Endothelial cell (in vitro differentiated cells): ENCODE measurements around the gene ATP8A2. TPM values are rescaled to one million over a fixed set of nuclear protein-coding genes. Genes with fewer than 3 reads are reported as not detected.
"Not testable (repeated sequence)": the region's sequence is repeated elsewhere in the genome, so short reads cannot be mapped to it uniquely, and the experiment has no call there.

Experiments
- DNase-seq: peaks from one replicate; pipeline ENCODE4 v3.0.0; 2021; ENCODE audit warnings: low spot score
- H3K27ac Mint-ChIP-seq: one replicate; pipeline ENCODE4 v1.8.0; 2021; ENCODE audit warnings: mixed read lengths, inconsistent platforms; ENCODE audit not compliant: unreplicated experiment
- H3K27me3 Mint-ChIP-seq: one replicate; pipeline ENCODE4 v1.8.0; 2021; ENCODE audit warnings: mild to moderate bottlenecking, moderate library complexity, mixed read lengths, inconsistent platforms; ENCODE audit not compliant: unreplicated experiment
- H3K36me3 Mint-ChIP-seq: one replicate; pipeline ENCODE4 v1.8.0; 2021; ENCODE audit warnings: mild to moderate bottlenecking, low read depth, mixed read lengths, inconsistent platforms; ENCODE audit not compliant: unreplicated experiment
- H3K4me1 Mint-ChIP-seq: one replicate; pipeline ENCODE4 v1.8.0; 2021; ENCODE audit warnings: mild to moderate bottlenecking, mixed read lengths, inconsistent platforms; ENCODE audit not compliant: unreplicated experiment
- H3K4me3 Mint-ChIP-seq: one replicate; pipeline ENCODE4 v1.8.0; 2021; ENCODE audit warnings: mild to moderate bottlenecking, mixed read lengths, inconsistent platforms; ENCODE audit not compliant: unreplicated experiment
- H3K9me3 Mint-ChIP-seq: one replicate; pipeline ENCODE4 v1.8.0; 2021; ENCODE audit warnings: mixed read lengths, inconsistent platforms; ENCODE audit not compliant: unreplicated experiment
- total RNA-seq: library from RNA; stranded (reverse); fragmentation: NEBNext Ultra II Directional; extraction: Animal tissue kit (Norgen Biotek cat#: 25700); gene quantifications from one replicate; pipeline ENCODE4 v1.2.1, GENCODE V29; 2021; ENCODE audit not compliant: unreplicated experiment
- TF ChIP-seq, protein P1 (sequence below): fragments of 200-600 bp; sonication (generic); IDR thresholded peaks from one replicate; pipeline ENCODE4 v1.5.0; 2021; ENCODE audit warnings: antibody characterized with exemption; ENCODE audit not compliant: unreplicated experiment

Gene ATP8A2
- total RNA-seq, 1 donor from 2014 or later: 2.1 TPM

DNA sequence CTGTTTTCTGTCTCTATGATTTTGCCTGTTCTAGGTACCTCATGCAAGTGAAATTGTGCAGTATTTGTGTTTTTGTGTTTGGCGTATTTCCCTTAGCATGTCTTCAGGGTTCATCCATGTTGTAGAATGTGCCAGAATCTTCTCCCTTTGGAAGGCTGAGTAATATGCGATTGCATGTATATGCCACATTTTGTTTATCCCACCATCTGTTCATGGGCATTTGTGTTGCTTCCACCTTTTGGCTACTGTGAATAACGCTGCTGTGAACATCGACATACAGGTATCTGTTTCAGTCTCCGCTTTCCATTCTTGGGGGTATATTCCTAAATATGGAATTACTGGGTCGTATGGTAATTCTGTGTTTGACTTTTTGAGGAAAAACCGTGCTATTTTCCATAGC lies 190.0 kb downstream of the ATP8A2 start:
- H3K36me3 Mint-ChIP-seq: no peaks in the 10 kb centered on the region
- DNase-seq: no peak
- H3K27ac Mint-ChIP-seq: no peak overlapping the region
- H3K27me3 Mint-ChIP-seq: no peaks in the 10 kb centered on the region
- H3K4me3 Mint-ChIP-seq: no peak overlapping the region
- H3K9me3 Mint-ChIP-seq: no peaks in the 10 kb centered on the region
- no peaks in the 10 kb centered on the region for H3K4me1 Mint-ChIP-seq
- TF ChIP-seq, protein P1, sequence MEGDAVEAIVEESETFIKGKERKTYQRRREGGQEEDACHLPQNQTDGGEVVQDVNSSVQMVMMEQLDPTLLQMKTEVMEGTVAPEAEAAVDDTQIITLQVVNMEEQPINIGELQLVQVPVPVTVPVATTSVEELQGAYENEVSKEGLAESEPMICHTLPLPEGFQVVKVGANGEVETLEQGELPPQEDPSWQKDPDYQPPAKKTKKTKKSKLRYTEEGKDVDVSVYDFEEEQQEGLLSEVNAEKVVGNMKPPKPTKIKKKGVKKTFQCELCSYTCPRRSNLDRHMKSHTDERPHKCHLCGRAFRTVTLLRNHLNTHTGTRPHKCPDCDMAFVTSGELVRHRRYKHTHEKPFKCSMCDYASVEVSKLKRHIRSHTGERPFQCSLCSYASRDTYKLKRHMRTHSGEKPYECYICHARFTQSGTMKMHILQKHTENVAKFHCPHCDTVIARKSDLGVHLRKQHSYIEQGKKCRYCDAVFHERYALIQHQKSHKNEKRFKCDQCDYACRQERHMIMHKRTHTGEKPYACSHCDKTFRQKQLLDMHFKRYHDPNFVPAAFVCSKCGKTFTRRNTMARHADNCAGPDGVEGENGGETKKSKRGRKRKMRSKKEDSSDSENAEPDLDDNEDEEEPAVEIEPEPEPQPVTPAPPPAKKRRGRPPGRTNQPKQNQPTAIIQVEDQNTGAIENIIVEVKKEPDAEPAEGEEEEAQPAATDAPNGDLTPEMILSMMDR: no peak

DNA sequence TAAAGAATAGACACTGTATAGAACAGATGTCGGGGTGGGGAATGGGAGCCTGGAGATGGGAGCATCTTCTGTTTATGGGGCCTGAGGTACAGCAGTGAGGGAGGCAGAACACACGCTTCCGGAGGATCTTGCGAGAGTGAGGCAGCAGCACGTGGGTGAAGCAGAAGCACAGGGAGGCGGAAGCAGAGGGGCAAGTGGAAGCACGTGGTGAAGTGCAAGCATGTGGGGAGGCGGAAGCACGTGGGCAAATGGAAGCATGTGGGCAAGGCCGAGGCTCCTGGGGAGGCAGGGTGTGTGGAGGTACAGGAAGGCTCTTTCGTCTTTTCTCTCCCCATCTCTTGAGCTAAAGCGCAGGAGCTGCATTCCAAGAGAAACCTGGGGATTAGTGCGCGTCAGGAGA lies 198.4 kb downstream of the ATP8A2 start:
- peaks cover 2% of the 10 kb centered on the region for H3K4me1 Mint-ChIP-seq
- H3K27ac Mint-ChIP-seq: no peak overlapping the region
- no peak for DNase-seq
- H3K36me3 Mint-ChIP-seq: no peaks in the 10 kb centered on the region
- TF ChIP-seq, protein P1: no peak
- H3K27me3 Mint-ChIP-seq: no peaks in the 10 kb centered on the region
- H3K9me3 Mint-ChIP-seq: no peaks in the 10 kb centered on the region
- no peak overlapping the region for H3K4me3 Mint-ChIP-seq

DNA sequence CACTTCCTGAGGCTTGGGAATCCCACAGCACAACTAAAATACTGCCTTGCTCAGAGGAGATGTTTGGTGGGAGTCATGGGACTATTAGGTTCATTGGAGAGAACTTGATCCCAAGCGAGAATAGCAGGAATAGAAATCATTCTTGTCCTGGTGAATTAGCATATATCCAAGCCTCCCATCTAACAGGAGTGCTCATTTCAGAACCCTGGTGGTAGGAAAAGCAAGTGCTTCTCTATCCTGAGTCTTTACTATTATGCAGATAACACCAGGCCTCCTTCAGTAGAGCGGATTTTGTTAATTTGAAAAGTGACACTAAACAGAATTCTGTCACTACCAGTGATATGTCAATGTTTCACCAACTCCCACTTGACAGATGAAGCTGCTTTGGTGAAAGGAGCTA lies 199.5 kb downstream of the ATP8A2 start:
- no peak for DNase-seq
- TF ChIP-seq, protein P1: no peak
- peaks cover 2% of the 10 kb centered on the region for H3K4me1 Mint-ChIP-seq
- H3K4me3 Mint-ChIP-seq: no peak overlapping the region
- no peaks in the 10 kb centered on the region for H3K36me3 Mint-ChIP-seq
- no peaks in the 10 kb centered on the region for H3K9me3 Mint-ChIP-seq
- H3K27me3 Mint-ChIP-seq: no peaks in the 10 kb centered on the region
- H3K27ac Mint-ChIP-seq: no peak overlapping the region

DNA sequence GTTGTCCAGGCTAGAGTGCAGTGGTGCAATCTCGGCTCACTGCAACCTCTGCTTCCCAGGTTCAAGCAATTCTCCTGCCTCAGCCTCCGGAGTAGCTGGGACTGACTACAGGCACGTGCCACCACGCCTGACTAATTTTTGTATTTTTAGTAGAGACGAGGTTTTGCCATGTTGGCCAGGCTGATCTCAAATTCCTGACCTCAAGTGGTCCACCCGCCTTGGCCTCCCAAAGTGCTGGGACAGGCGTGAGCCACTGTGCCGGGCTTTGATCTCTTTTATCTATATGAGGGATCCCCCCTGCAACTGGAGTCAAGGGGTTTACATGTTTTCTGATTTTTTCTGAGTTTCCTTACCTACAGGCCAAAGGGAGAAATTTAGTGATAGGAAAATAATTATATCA lies 200.4 kb downstream of the ATP8A2 start:
- DNase-seq, H3K9me3 Mint-ChIP-seq, H3K4me3 Mint-ChIP-seq, H3K4me1 Mint-ChIP-seq, H3K36me3 Mint-ChIP-seq, H3K27ac Mint-ChIP-seq, H3K27me3 Mint-ChIP-seq: not testable (repeated sequence)

DNA sequence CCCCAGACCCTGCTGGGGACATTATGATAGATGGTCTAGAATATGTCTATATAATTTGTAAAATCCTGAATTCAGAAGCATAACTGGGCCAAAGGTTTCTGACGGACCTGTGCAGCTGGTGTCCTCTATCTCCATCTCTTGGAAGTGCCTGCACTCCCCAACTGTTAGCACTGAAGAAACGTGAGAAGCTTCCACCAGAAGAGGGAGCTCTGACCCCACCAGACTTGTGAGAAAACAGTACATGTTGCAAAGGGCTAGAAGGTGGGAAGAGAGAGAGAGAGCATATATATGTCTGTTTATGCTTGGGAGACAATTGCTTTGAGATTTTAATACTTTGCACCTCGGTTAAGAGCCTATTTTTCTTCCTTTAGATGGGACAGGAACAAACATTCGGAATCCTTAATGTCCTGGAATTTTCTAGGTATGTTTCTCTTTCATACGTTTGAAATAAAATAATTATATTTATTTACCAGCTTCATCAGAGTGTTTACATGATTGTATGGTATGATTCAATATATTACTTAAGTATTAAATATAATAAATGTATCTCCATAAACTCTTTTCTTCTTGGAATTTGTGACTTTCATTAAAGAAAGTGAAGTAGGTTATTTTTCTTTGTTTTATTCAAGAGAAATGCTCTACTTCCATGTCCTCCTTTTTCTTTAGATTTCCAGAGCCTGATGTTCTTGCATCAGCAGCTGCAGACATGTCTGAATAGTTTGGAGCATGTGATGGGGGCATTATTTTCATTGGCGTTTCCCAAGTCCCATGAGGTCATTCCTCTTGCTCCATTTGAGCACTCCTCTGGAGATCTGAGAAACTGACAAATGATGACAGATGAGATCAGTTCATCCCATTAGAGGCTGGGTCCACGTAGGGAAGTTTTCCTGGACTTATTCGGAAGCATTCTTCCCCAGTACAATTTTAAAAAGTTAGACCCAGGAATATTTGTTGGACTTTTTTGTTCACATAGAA lies 202.9 kb downstream of the ATP8A2 start:
- Mint-ChIP-seq H3K4me3 (no peak overlapping the region), H3K27ac (no peak overlapping the region)

More for the DNA sequence above, 202.9 kb downstream of the ATP8A2 start:
- Mint-ChIP-seq H3K36me3 (no peaks in the 10 kb centered on the region), H3K9me3 (no peaks in the 10 kb centered on the region), H3K27me3 (no peaks in the 10 kb centered on the region), H3K4me1 (peaks cover 6% of the 10 kb centered on the region)
- TF ChIP-seq, protein P1: peak; percentile 80
- peak; percentile 89 for DNase-seq
